ENCODE results near the gene DGKB. TPM values are rescaled to one million over a fixed set of nuclear protein-coding genes. Genes with fewer than 3 reads are reported as not detected.

DGKB gene
- total RNA-seq, 2 donors from 2014 or later, result not detected

DNA sequence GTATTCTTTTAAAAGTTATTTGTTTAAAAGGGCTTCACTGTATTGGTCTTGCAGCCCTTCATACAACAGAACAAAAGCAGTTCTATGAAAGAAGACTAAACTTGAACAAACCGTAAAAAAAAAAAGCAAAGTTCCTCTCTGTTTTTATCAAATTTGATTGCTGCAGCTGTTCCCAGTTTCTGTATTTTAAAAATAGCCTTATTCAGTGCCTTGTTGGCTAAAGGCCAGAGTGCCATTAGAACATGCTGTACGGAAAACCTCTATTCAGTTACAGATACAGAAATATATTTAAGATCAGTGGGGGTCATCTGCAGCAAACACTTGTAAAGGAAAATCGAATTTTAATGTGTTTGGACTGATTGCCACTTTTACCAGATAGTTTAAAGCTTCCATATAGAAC, 705.3 kb downstream of the DGKB start:
- Mint-ChIP-seq H3K27me3 (no peaks in the 10 kb centered on the region), H3K36me3 (ENCODE audit: low read depth) (no peaks in the 10 kb centered on the region), H3K4me1 (no peaks in the 10 kb centered on the region), H3K27ac (no peak overlapping the region), H3K9me3 (no peaks in the 10 kb centered on the region), H3K4me3 (no peak overlapping the region)
- no peak for ATAC-seq (replicated peaks)

DNA sequence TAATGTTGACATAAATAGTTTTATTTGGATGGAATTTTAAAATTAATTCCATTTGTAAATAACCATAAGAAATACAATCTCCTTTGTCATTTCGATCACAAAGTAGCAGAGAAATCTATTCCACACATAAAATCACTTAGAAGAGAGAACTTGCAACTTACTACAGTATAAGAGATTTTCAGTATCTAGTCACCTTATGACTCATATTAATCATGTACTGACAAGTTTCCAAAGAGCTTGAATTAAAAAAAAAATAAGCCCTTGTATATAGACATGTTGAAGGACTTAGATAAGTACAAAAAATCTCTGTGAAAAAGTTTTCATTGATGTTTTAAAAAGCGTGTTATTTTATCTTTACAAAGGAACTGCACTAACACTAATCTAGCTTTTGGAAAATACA, 706.0 kb downstream of the DGKB start:
- Mint-ChIP-seq H3K9me3 (no peaks in the 10 kb centered on the region), H3K27ac (no peak overlapping the region), H3K4me3 (no peak overlapping the region), H3K4me1 (no peaks in the 10 kb centered on the region), H3K36me3 (ENCODE audit: low read depth) (no peaks in the 10 kb centered on the region), H3K27me3 (no peaks in the 10 kb centered on the region)
- no peak for ATAC-seq (replicated peaks)

GRCh38 chr7:14195871-14196270, 706.7 kb downstream of the DGKB start:
- no peak overlapping the region for H3K27ac Mint-ChIP-seq
- H3K36me3 Mint-ChIP-seq (ENCODE audit: low read depth), result no peaks in the 10 kb centered on the region
- no peaks in the 10 kb centered on the region for H3K9me3 Mint-ChIP-seq
- H3K27me3 Mint-ChIP-seq, result no peaks in the 10 kb centered on the region
- H3K4me3 Mint-ChIP-seq, result no peak overlapping the region
- no peak for ATAC-seq (replicated peaks)
- no peaks in the 10 kb centered on the region for H3K4me1 Mint-ChIP-seq

DNA sequence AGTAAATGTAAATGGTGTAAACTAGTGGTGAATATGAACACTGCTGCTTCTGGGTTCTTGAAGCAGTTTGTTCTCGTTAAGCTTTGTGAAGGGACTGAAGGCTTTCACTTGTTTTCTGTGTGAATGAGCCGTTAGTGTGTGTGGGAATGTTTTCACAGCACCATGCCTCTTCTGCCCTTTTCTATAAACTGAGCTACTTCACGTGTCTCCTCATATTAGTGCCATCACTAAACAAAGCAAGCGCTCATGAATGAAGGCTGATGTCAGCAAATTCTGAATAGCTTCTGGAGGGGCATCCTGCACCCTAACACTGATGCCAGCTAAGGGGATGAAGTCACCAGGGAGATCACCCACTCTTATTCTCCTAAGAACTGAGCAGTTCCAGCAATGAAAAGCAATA, 707.5 kb downstream of the DGKB start:
- Mint-ChIP-seq H3K36me3 (ENCODE audit: low read depth) (no peaks in the 10 kb centered on the region), H3K9me3 (no peaks in the 10 kb centered on the region)

DNA sequence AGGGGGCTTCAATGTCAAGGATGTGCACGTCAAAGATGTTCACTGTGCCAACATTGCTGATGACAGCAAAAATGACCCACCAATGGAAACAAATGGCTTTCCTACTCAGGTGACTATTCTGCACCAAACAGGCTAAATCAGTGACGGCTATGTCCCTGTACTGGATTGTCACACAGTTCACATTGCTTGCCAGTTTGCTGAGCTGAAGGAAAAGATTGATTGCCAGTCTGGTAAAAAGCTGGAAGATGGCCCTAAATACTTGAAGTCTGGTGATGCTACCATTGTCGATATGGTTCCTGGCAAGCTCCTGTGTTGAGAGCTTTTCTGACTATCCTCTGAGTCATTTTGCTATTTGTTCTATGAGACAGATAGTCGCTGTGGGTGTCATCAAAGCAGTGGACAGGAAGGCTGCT, 710.9 kb downstream of the DGKB start:
- Mint-ChIP-seq H3K27ac (no peak overlapping the region), H3K4me3 (no peak overlapping the region), H3K4me1 (no peaks in the 10 kb centered on the region), H3K36me3 (ENCODE audit: low read depth) (no peaks in the 10 kb centered on the region), H3K27me3 (no peaks in the 10 kb centered on the region), H3K9me3 (peaks cover 7% of the 10 kb centered on the region)
- ATAC-seq (replicated peaks), result no peak

More for the DNA sequence above, 707.5 kb downstream of the DGKB start:
- no peak overlapping the region for H3K4me3 Mint-ChIP-seq
- no peaks in the 10 kb centered on the region for H3K27me3 Mint-ChIP-seq
- no peak overlapping the region for H3K27ac Mint-ChIP-seq
- H3K4me1 Mint-ChIP-seq, result no peaks in the 10 kb centered on the region
- no peak for ATAC-seq (replicated peaks)

DNA sequence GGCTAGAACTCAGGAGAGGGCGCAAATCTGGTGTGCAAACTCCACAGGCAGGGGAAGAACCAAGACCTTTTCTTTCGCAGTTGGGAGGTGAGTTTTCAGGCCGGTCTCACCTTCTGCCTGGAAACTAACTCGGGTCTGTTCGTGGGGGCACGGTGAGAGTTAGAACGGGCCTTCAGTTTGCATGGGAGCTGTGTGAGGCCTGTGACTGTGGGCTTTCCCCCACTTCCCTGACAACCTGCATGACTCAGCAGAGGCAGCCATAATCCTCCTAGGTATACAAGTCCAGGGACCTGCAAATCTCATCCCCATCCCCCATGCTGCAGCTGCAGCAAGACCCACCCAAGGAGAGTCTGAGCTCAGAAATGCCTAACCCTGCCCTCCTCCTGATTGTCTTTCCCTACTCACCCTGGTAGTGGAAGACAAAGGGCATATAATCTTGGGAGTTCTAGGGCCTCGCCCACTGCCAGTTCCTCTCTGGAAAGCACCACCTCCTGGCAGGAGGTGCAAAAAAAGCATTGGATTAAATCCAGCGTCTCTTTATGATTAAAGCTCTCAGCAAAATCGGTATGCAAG, 718.2 kb downstream of the DGKB start:
- Mint-ChIP-seq H3K36me3 (ENCODE audit: low read depth) (no peaks in the 10 kb centered on the region), H3K27me3 (peaks cover 3% of the 10 kb centered on the region), H3K4me1 (no peaks in the 10 kb centered on the region), H3K9me3 (peaks cover 12% of the 10 kb centered on the region), H3K27ac (no peak overlapping the region), H3K4me3 (no peak overlapping the region)
- no peak for ATAC-seq (replicated peaks)

- H3K27ac Mint-ChIP-seq, result no peak overlapping the region
Observed at GRCh38 chr7:14179781-14180180, 722.8 kb downstream of the DGKB start.

DNA sequence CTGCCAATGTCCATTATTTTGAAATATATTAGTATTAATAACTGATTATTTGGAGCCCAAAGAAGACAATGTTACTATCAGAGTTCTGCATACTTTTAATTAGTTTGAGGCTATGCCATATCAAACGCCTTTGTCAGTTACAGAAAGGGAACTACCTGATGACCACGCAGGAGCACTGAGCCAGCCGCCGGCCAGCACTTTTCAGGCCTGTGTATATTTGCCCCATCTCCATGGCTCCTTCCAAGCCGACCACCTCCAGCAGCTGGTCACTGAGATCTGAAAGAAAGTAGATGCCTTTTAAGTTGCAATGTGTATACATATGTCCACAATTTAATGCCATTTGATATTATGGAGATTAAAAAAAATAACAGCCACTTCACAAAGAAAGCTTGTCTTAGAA, 724.7 kb downstream of the DGKB start:
- ATAC-seq (replicated peaks), result no peak
- Mint-ChIP-seq H3K4me1 (no peaks in the 10 kb centered on the region), H3K27me3 (no peaks in the 10 kb centered on the region), H3K27ac (no peak overlapping the region), H3K9me3 (no peaks in the 10 kb centered on the region), H3K36me3 (ENCODE audit: low read depth) (no peaks in the 10 kb centered on the region), H3K4me3 (no peak overlapping the region)

More at GRCh38 chr7:14179781-14180180, 722.8 kb downstream of the DGKB start:
- Mint-ChIP-seq H3K27me3 (peaks cover 3% of the 10 kb centered on the region), H3K4me1 (no peaks in the 10 kb centered on the region), H3K36me3 (ENCODE audit: low read depth) (no peaks in the 10 kb centered on the region), H3K9me3 (no peaks in the 10 kb centered on the region), H3K4me3 (no peak overlapping the region)
- no peak for ATAC-seq (replicated peaks)

DNA sequence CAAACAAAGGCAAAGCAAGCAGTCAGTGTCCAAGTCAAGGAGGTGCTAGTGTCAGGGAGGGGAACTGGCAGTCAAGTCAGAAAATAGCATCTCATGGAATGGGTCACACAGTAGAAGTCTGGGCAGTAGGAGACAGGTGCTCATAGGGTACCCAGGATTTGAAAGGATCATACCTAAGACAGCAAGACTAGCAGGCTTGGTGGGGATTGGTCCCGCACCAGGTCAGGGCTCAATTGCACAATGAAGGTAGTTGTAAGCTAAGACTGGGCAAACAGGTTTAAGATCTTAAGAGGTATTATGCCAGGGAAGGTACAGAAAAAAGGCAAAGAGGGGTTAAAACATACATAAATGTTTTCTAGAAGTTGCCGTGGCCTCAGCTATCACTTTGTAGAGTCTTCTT, 731.7 kb downstream of the DGKB start:
- H3K9me3 Mint-ChIP-seq, result peaks cover 14% of the 10 kb centered on the region
- no peak overlapping the region for H3K4me3 Mint-ChIP-seq
- ATAC-seq (replicated peaks), result no peak
- H3K4me1 Mint-ChIP-seq, result no peaks in the 10 kb centered on the region
- H3K27me3 Mint-ChIP-seq, result no peaks in the 10 kb centered on the region
- no peak overlapping the region for H3K27ac Mint-ChIP-seq
- no peaks in the 10 kb centered on the region for H3K36me3 Mint-ChIP-seq (ENCODE audit: low read depth)

- H3K27ac Mint-ChIP-seq, result no peak overlapping the region
- no peak for ATAC-seq (replicated peaks)
- H3K9me3 Mint-ChIP-seq, result peaks cover 5% of the 10 kb centered on the region
- no peak overlapping the region for H3K4me3 Mint-ChIP-seq
- H3K27me3 Mint-ChIP-seq, result no peaks in the 10 kb centered on the region
- no peaks in the 10 kb centered on the region for H3K4me1 Mint-ChIP-seq
- no peaks in the 10 kb centered on the region for H3K36me3 Mint-ChIP-seq (ENCODE audit: low read depth)
Observed at GRCh38 chr7:14158111-14158510, 744.4 kb downstream of the DGKB start.

DNA sequence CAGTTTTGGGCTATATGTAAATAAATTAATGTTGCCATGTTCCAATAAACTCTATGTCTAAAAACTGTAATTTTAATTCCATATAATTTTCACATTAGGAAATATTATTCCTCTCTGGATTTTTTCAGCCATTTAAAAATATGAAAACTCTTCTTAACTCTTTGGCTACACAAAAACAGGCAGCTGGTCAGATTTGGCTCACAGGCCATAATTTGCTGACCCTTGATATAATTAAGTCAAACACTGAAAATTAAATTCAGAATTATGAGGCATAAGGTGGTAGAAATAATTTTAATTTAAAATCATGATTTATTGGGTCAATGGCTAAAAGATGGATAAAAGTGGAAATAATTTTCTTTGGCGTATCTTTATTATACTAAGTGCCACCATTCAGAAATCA, 746.1 kb downstream of the DGKB start:
- no peak for ATAC-seq (replicated peaks)
- H3K4me3 Mint-ChIP-seq, result no peak overlapping the region
- H3K27me3 Mint-ChIP-seq, result no peaks in the 10 kb centered on the region
- no peak overlapping the region for H3K27ac Mint-ChIP-seq
- H3K4me1 Mint-ChIP-seq, result no peaks in the 10 kb centered on the region
- H3K9me3 Mint-ChIP-seq, result peaks cover 5% of the 10 kb centered on the region
- H3K36me3 Mint-ChIP-seq (ENCODE audit: low read depth), result no peaks in the 10 kb centered on the region

DNA sequence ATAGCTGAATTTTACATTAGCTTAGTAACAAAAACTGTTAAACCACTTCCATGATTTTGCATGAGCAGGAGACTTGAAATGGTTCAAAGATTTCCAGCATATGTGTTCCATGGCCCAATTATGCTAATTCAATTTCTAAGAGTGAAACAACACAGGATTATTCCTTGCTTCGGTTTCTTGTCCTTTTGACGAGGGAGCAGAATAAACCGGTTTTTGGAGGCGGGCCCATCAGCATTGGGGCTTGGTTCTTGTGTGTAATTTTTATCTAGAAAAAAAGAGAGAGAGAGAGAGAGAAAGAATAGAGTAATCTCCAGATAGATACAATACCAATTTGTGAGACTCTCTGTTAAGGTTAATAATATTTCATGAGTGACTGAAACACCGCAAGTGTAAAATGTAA, 753.6 kb downstream of the DGKB start:
- no peaks in the 10 kb centered on the region for H3K27me3 Mint-ChIP-seq
- H3K27ac Mint-ChIP-seq, result no peak overlapping the region
- no peak overlapping the region for H3K4me3 Mint-ChIP-seq
- no peaks in the 10 kb centered on the region for H3K4me1 Mint-ChIP-seq
- H3K9me3 Mint-ChIP-seq, result no peaks in the 10 kb centered on the region
- no peaks in the 10 kb centered on the region for H3K36me3 Mint-ChIP-seq (ENCODE audit: low read depth)
- no peak for ATAC-seq (replicated peaks)

- no peak overlapping the region for H3K27ac Mint-ChIP-seq
- ATAC-seq (replicated peaks), result no peak
- no peak overlapping the region for H3K4me3 Mint-ChIP-seq
- no peaks in the 10 kb centered on the region for H3K36me3 Mint-ChIP-seq (ENCODE audit: low read depth)
- H3K9me3 Mint-ChIP-seq, result no peaks in the 10 kb centered on the region
- no peaks in the 10 kb centered on the region for H3K27me3 Mint-ChIP-seq
- no peaks in the 10 kb centered on the region for H3K4me1 Mint-ChIP-seq
Observed at GRCh38 chr7:14147532-14147931, 755.0 kb downstream of the DGKB start.

GRCh38 chr7:14144538-14144937, 758.0 kb downstream of the DGKB start:
- Mint-ChIP-seq H3K27me3 (no peaks in the 10 kb centered on the region), H3K4me3 (no peak overlapping the region), H3K4me1 (no peaks in the 10 kb centered on the region), H3K36me3 (ENCODE audit: low read depth) (no peaks in the 10 kb centered on the region), H3K27ac (no peak overlapping the region), H3K9me3 (no peaks in the 10 kb centered on the region)
- ATAC-seq (replicated peaks), result no peak

- Mint-ChIP-seq H3K27ac (no peak overlapping the region), H3K9me3 (no peaks in the 10 kb centered on the region), H3K36me3 (ENCODE audit: low read depth) (no peaks in the 10 kb centered on the region), H3K4me1 (no peaks in the 10 kb centered on the region), H3K4me3 (no peak overlapping the region), H3K27me3 (no peaks in the 10 kb centered on the region)
- no peak for ATAC-seq (replicated peaks)
Observed at GRCh38 chr7:14144109-14144508, 758.4 kb downstream of the DGKB start.

GRCh38 chr7:14137676-14138075, 764.9 kb downstream of the DGKB start:
- Mint-ChIP-seq H3K27ac (no peak overlapping the region), H3K27me3 (no peaks in the 10 kb centered on the region), H3K9me3 (no peaks in the 10 kb centered on the region), H3K4me3 (no peak overlapping the region), H3K4me1 (no peaks in the 10 kb centered on the region), H3K36me3 (ENCODE audit: low read depth) (no peaks in the 10 kb centered on the region)
- ATAC-seq (replicated peaks), result no peak
